HG03571 (cell line): ENCODE measurements around the gene NBPF3.
"Not testable (repeated sequence)": the region's sequence is repeated elsewhere in the genome, so short reads cannot be mapped to it uniquely, and the experiment has no call there.

Source experiments
- ATAC-seq: cut with Tn5 transposase; IDR thresholded peaks from one replicate; pipeline ENCODE4 v1.9.1; 2021; ENCODE audit not compliant: unreplicated experiment

The NBPF3 gene

DNA sequence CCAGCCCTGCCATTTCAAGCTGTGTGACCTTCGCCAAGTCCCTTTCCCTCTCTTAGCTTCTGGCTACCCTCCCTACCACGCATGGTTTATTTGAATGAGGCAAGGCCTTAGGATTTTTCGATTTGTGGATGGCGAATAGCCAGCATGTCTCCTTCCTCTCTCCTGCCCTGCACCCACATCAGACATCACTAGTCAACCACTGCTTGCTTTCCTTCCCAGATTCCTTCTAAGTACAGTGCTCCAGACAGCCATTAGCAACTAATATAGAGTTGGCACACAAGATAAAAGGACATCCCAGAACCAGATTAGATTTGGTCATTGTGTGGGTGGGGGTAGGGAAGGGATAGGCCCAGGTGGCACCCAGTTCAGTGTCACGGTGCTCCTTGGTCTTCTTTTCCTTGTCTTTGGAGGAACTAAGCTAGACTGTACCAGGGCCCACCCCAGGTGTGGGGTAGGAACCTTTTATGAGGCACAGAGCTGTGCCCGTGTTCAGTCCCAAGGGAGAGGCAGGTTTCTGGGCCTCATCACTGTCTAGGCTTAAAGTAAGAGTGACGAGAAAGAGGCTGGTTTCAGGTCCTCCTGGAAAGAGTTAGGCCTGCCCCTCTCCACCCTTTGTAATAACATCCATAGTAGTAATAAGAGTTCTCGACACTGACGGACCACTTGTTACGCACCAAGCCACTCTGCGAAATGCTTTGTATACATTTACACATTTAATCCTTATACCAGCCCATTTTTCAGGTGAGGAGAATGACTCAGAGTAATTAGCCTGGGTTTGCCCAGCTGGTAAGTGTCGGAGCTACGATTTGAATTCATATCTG, 77.9 kb downstream of the NBPF3 start:
- no peak for ATAC-seq

- ATAC-seq, result no peak
Observed at GRCh38 chr1:21518774-21519455, 79.0 kb downstream of the NBPF3 start.

- not testable (repeated sequence) for ATAC-seq
Observed at GRCh38 chr1:21519486-21520070, 79.6 kb downstream of the NBPF3 start.

- no peak for ATAC-seq
Observed at GRCh38 chr1:21520899-21521716, 81.2 kb downstream of the NBPF3 start.

DNA sequence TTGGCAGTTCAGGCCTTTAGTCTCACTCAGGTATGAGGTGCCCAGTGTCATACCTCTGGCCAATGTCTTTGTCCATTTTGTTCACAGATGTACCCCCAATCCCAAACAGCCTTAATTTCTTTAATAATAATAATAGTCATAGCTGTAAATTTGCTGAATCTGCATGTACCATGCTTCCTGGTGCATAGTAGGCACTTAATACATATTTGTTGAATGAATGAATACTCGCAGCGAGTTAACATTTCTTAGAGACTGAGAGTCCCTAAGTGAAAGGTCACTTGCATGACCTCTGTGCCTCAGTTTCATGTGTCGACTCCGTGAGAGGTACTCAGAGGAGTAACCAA, 81.8 kb downstream of the NBPF3 start:
- no peak for ATAC-seq

DNA sequence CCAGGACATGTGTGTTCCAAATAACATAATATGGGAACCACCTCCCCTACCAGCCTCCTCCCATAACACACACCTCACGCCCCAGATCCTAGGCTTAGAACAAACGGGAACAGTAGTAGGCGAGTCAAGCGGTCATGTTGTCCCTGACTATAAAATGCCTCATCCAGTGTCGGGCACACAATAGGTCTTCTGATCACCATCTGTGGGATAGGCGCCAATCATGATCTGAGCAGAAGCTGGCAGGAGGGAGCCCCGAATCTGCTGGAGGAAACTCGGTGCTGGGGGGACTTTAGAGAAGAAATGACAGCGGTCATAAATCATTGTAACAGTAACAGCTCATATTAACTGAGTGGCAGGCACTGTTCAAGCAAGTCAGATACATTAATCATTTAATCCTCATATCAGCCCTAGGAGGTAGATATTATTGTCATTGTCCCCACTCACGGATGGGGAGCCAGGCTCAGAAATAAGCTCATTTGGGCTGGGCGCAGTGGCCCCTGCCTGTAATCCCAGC, 82.6 kb downstream of the NBPF3 start:
- no peak for ATAC-seq

DNA sequence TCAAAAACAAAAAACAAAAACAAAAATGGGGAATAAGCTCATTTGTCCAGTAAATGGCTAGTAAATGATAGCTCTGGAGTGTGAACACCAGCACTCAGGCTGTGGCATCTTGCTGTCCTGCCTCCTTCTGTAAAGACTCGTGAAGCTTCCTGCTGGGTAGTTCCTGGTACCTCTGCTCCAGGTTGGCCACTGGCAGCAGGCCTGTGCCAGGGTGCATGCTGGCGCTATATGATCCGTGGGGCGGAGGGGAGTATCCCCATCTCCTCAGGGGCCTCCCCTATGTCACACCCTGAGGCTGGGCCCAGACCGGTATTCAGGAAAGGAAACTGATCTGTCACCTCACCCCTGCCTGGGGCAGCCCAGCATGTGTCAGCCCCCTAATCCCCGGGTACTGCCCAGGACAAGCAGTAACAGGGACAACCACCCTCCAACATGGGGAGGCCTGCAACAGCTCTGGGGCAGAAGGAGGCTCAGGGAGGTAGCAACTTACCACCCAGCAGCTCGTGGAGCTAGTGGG, 83.4 kb downstream of the NBPF3 start:
- ATAC-seq, result no peak

DNA sequence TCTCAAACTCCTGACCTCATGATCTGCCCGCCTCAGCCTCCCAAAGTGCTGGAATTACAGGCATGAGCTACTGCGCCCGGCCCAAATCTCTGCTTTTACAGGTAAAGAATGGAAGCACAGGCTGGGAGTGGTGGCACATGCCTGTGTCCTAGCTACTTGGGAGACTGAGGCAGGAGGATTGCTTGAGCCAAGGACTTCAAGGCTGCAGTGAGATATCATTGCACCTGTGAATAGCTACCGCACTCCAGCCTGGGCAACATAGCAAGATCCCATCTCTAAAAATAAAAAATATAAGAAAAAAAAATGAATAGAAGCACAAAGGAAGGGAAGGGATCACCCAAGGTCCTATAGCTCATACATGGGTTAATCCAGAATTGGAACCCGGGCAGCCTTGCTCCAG, 84.3 kb downstream of the NBPF3 start:
- ATAC-seq, result no peak

GRCh38 chr1:21524686-21525339, 84.9 kb downstream of the NBPF3 start:
- ATAC-seq, result no peak

- no peak for ATAC-seq
Observed at GRCh38 chr1:21525340-21525717, 85.4 kb downstream of the NBPF3 start.

- ATAC-seq, result no peak
Observed at GRCh38 chr1:21526441-21526840, 86.5 kb downstream of the NBPF3 start.

GRCh38 chr1:21530368-21531016, 90.6 kb downstream of the NBPF3 start:
- ATAC-seq, result no peak

GRCh38 chr1:21531241-21531640, 91.3 kb downstream of the NBPF3 start:
- no peak for ATAC-seq

DNA sequence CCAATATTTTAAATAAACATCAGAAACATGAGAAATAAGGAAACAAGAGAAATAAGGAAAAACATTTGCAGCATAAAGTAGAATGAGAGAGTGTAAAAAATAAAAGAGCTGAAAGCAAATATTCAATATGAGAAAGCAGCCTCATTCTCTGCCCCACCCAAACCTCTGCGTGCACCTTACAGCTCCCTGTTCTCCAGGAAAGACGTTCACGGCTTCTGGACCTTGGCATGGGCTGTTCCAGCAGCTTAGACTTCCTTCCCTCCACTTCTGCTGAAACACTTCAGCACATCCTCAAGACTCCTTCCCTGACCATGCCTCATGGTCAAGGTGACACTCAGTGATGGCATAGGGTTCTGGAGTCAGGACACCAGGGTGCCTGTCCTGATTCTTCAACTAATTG, 92.6 kb downstream of the NBPF3 start:
- no peak for ATAC-seq

- ATAC-seq, result no peak
Observed at GRCh38 chr1:21532992-21533534, 93.1 kb downstream of the NBPF3 start.

DNA sequence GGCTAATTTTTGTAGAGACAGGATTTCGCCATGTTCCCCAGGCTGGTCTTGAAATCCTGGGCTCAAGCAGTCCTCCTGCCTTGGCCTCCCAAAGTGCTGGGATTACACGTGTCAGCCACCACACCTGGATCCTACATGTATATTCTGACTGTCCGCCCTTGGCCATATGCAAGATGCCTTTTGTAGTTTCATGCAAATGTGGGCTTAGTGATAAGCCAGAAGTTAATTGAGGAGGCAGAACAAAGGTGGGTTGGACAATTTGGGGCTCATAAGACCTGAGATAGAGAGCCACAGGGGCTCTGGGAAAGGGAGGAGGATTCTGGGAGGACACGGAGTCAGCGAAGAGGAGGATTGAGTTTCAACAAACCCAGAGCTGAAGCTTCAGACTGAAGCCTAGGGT, 94.2 kb downstream of the NBPF3 start:
- no peak for ATAC-seq
